Measurements from ENCODE around the gene PDE8A.

PDE8A gene

GRCh38 chr15:85033148-85033547 is 51.5 kb downstream of the PDE8A start:
- Histone ChIP-seq H3K9me3 (ENCODE audit: control insufficient read depth, low read length) (no peaks in the 10 kb centered on the region), H3K4me3 (ENCODE audit: low read length) (no peak overlapping the region), H3K36me3 (ENCODE audit: control insufficient read depth, insufficient read depth, low read length) (no peaks in the 10 kb centered on the region), H3K9ac (ENCODE audit: low read length) (no peak overlapping the region), H3K27me3 (ENCODE audit: control insufficient read depth, insufficient read depth, low read length) (no peaks in the 10 kb centered on the region), H3K4me1 (ENCODE audit: control insufficient read depth, insufficient read depth, low read length) (peaks cover 32% of the 10 kb centered on the region)

GRCh38 chr15:85034276-85034675 is 52.6 kb downstream of the PDE8A start:
- Histone ChIP-seq H3K4me3 (ENCODE audit: low read length) (no peak overlapping the region), H3K4me1 (ENCODE audit: control insufficient read depth, insufficient read depth, low read length) (peaks cover 31% of the 10 kb centered on the region), H3K27me3 (ENCODE audit: control insufficient read depth, insufficient read depth, low read length) (no peaks in the 10 kb centered on the region), H3K36me3 (ENCODE audit: control insufficient read depth, insufficient read depth, low read length) (no peaks in the 10 kb centered on the region), H3K9ac (ENCODE audit: low read length) (no peak overlapping the region), H3K9me3 (ENCODE audit: control insufficient read depth, low read length) (no peaks in the 10 kb centered on the region)

- Histone ChIP-seq H3K27me3 (ENCODE audit: control insufficient read depth, insufficient read depth, low read length) (no peaks in the 10 kb centered on the region), H3K36me3 (ENCODE audit: control insufficient read depth, insufficient read depth, low read length) (no peaks in the 10 kb centered on the region), H3K9ac (ENCODE audit: low read length) (no peak overlapping the region), H3K9me3 (ENCODE audit: control insufficient read depth, low read length) (no peaks in the 10 kb centered on the region), H3K4me1 (ENCODE audit: control insufficient read depth, insufficient read depth, low read length) (peaks cover 19% of the 10 kb centered on the region), H3K4me3 (ENCODE audit: low read length) (no peak overlapping the region)
Measured at GRCh38 chr15:85035980-85036379, 54.3 kb downstream of the PDE8A start.

GRCh38 chr15:85036716-85037115 is 55.1 kb downstream of the PDE8A start:
- Histone ChIP-seq H3K4me3 (ENCODE audit: low read length) (no peak overlapping the region), H3K4me1 (ENCODE audit: control insufficient read depth, insufficient read depth, low read length) (peaks cover 12% of the 10 kb centered on the region), H3K36me3 (ENCODE audit: control insufficient read depth, insufficient read depth, low read length) (no peaks in the 10 kb centered on the region), H3K9ac (ENCODE audit: low read length) (no peak overlapping the region), H3K27me3 (ENCODE audit: control insufficient read depth, insufficient read depth, low read length) (no peaks in the 10 kb centered on the region), H3K9me3 (ENCODE audit: control insufficient read depth, low read length) (no peaks in the 10 kb centered on the region)

- no peaks in the 10 kb centered on the region for H3K36me3 ChIP-seq (ENCODE audit: control insufficient read depth, insufficient read depth, low read length)
- no peaks in the 10 kb centered on the region for H3K27me3 ChIP-seq (ENCODE audit: control insufficient read depth, insufficient read depth, low read length)
- no peak overlapping the region for H3K9ac ChIP-seq (ENCODE audit: low read length)
- peaks cover 6% of the 10 kb centered on the region for H3K4me1 ChIP-seq (ENCODE audit: control insufficient read depth, insufficient read depth, low read length)
- no peaks in the 10 kb centered on the region for H3K9me3 ChIP-seq (ENCODE audit: control insufficient read depth, low read length)
- no peak overlapping the region for H3K4me3 ChIP-seq (ENCODE audit: low read length)
Measured at GRCh38 chr15:85037641-85038040, 56.0 kb downstream of the PDE8A start.

GRCh38 chr15:85041230-85041629 is 59.6 kb downstream of the PDE8A start:
- Histone ChIP-seq H3K4me1 (ENCODE audit: control insufficient read depth, insufficient read depth, low read length) (no peaks in the 10 kb centered on the region), H3K36me3 (ENCODE audit: control insufficient read depth, insufficient read depth, low read length) (no peaks in the 10 kb centered on the region), H3K4me3 (ENCODE audit: low read length) (no peak overlapping the region), H3K9me3 (ENCODE audit: control insufficient read depth, low read length) (no peaks in the 10 kb centered on the region), H3K9ac (ENCODE audit: low read length) (no peak overlapping the region), H3K27me3 (ENCODE audit: control insufficient read depth, insufficient read depth, low read length) (no peaks in the 10 kb centered on the region)

GRCh38 chr15:85044251-85044853 is 62.7 kb downstream of the PDE8A start:
- Histone ChIP-seq H3K9me3 (ENCODE audit: control insufficient read depth, low read length) (no peaks in the 10 kb centered on the region), H3K4me3 (ENCODE audit: low read length) (no peak overlapping the region), H3K27me3 (ENCODE audit: control insufficient read depth, insufficient read depth, low read length) (no peaks in the 10 kb centered on the region), H3K36me3 (ENCODE audit: control insufficient read depth, insufficient read depth, low read length) (no peaks in the 10 kb centered on the region), H3K4me1 (ENCODE audit: control insufficient read depth, insufficient read depth, low read length) (peaks cover 14% of the 10 kb centered on the region), H3K9ac (ENCODE audit: low read length) (no peak overlapping the region)

GRCh38 chr15:85044894-85045293 is 63.2 kb downstream of the PDE8A start:
- H3K27me3 ChIP-seq (ENCODE audit: control insufficient read depth, insufficient read depth, low read length) = no peaks in the 10 kb centered on the region
- H3K4me1 ChIP-seq (ENCODE audit: control insufficient read depth, insufficient read depth, low read length) = peaks cover 14% of the 10 kb centered on the region

GRCh38 chr15:85045615-85046014 is 64.0 kb downstream of the PDE8A start:
- H3K9me3 ChIP-seq (ENCODE audit: control insufficient read depth, low read length) = no peaks in the 10 kb centered on the region
- H3K4me1 ChIP-seq (ENCODE audit: control insufficient read depth, insufficient read depth, low read length) = peaks cover 14% of the 10 kb centered on the region
- H3K9ac ChIP-seq (ENCODE audit: low read length) = no peak overlapping the region
- H3K36me3 ChIP-seq (ENCODE audit: control insufficient read depth, insufficient read depth, low read length) = no peaks in the 10 kb centered on the region
- H3K4me3 ChIP-seq (ENCODE audit: low read length) = no peak overlapping the region
- H3K27me3 ChIP-seq (ENCODE audit: control insufficient read depth, insufficient read depth, low read length) = no peaks in the 10 kb centered on the region

More at GRCh38 chr15:85044894-85045293, 63.2 kb downstream of the PDE8A start:
- H3K36me3 ChIP-seq (ENCODE audit: control insufficient read depth, insufficient read depth, low read length) = no peaks in the 10 kb centered on the region
- no peak overlapping the region for H3K9ac ChIP-seq (ENCODE audit: low read length)
- no peak overlapping the region for H3K4me3 ChIP-seq (ENCODE audit: low read length)
- H3K9me3 ChIP-seq (ENCODE audit: control insufficient read depth, low read length) = no peaks in the 10 kb centered on the region

- Histone ChIP-seq H3K9ac (ENCODE audit: low read length) (no peak overlapping the region), H3K27me3 (ENCODE audit: control insufficient read depth, insufficient read depth, low read length) (no peaks in the 10 kb centered on the region), H3K4me3 (ENCODE audit: low read length) (no peak overlapping the region), H3K36me3 (ENCODE audit: control insufficient read depth, insufficient read depth, low read length) (no peaks in the 10 kb centered on the region), H3K4me1 (ENCODE audit: control insufficient read depth, insufficient read depth, low read length) (peaks cover 14% of the 10 kb centered on the region), H3K9me3 (ENCODE audit: control insufficient read depth, low read length) (no peaks in the 10 kb centered on the region)
Measured at GRCh38 chr15:85047271-85047948, 65.8 kb downstream of the PDE8A start.

- H3K9ac ChIP-seq (ENCODE audit: low read length) = no peak overlapping the region
- peaks cover 14% of the 10 kb centered on the region for H3K4me1 ChIP-seq (ENCODE audit: control insufficient read depth, insufficient read depth, low read length)
- H3K9me3 ChIP-seq (ENCODE audit: control insufficient read depth, low read length) = no peaks in the 10 kb centered on the region
- H3K36me3 ChIP-seq (ENCODE audit: control insufficient read depth, insufficient read depth, low read length) = no peaks in the 10 kb centered on the region
- no peaks in the 10 kb centered on the region for H3K27me3 ChIP-seq (ENCODE audit: control insufficient read depth, insufficient read depth, low read length)
- no peak overlapping the region for H3K4me3 ChIP-seq (ENCODE audit: low read length)
Measured at GRCh38 chr15:85048430-85048829, 66.8 kb downstream of the PDE8A start.

GRCh38 chr15:85049805-85050204 is 68.1 kb downstream of the PDE8A start:
- H3K4me3 ChIP-seq (ENCODE audit: low read length) = no peak overlapping the region
- H3K9ac ChIP-seq (ENCODE audit: low read length) = no peak overlapping the region
- no peaks in the 10 kb centered on the region for H3K9me3 ChIP-seq (ENCODE audit: control insufficient read depth, low read length)
- H3K36me3 ChIP-seq (ENCODE audit: control insufficient read depth, insufficient read depth, low read length) = no peaks in the 10 kb centered on the region
- no peaks in the 10 kb centered on the region for H3K27me3 ChIP-seq (ENCODE audit: control insufficient read depth, insufficient read depth, low read length)
- H3K4me1 ChIP-seq (ENCODE audit: control insufficient read depth, insufficient read depth, low read length) = peaks cover 14% of the 10 kb centered on the region
